K562 (cell line): ENCODE measurements around the gene RPP25. TPM values are rescaled to one million over a fixed set of nuclear protein-coding genes. Genes with fewer than 3 reads are reported as not detected.

Experiments
- ATAC-seq: fragments of 200-7000 bp; cut with Tn5 transposase; 3 replicates; pipeline ENCODE4 v1.9.1; 2020; ENCODE audit warnings: moderate library complexity
- BruUV-seq: library from RNA; stranded (reverse); fragments of 400-500 nt; replicated peaks from 2 replicates; lab custom pipeline; 2021; lab: Mats Ljungman, UMichigan
- CTCF ChIA-PET: fragments of 300-600 bp; formaldehyde crosslinking; extraction: SDS; loops from one replicate; lab custom pipeline; 2021; ENCODE audit warnings: low intra/inter-chr PET ratio; lab: Yijun Ruan, JAX
- POLR2A ChIA-PET: fragments of 300-600, 350-650 bp; sonication (Branson Sonifier 250); formaldehyde crosslinking; extraction: SDS; loops from one replicate; lab custom pipeline; 2021; ENCODE audit warnings: antibody characterized with exemption, inconsistent platforms; lab: Yijun Ruan, JAX
- DNase-seq, 4 experiments: peaks; one replicate each; pipeline versions ENCODE4 v3.0.0 to v3.0.0-alpha.2; 2011 to 2018; ENCODE audit warnings: low spot score in 3 of 4, mixed read lengths in 3 of 4; ENCODE audit errors: extremely low read depth in 1 of 4
- FAIRE-seq: peaks from 2 replicates; lab custom pipeline; 2011; peaks lifted over from hg19 to GRCh38; lab: Jason Lieb, UNC
- H2AFZ ChIP-seq: 2 replicates; pipeline ENCODE4 v1.6.0; 2011; ENCODE audit warnings: low read depth, low read length, control low read depth, inconsistent platforms
- H3K27ac ChIP-seq: fragments of 200-600 bp; 3 replicates; pipeline ENCODE4 v1.8.0; 2011; ENCODE audit warnings: low read depth, mild to moderate bottlenecking, control low read depth, inconsistent platforms, low read length, moderate library complexity, mixed read lengths; ENCODE audit errors: extremely low read depth
- H3K27me3 ChIP-seq, 2 experiments: fragments of 300-600 bp in 1 of 2; 2 replicates in 1 of 2; 3 replicates in 1 of 2; pipeline versions ENCODE4 v1.6.0 to v1.8.0; 2011; ENCODE audit warnings: inconsistent platforms in 2 of 2, low read length in 2 of 2, mild to moderate bottlenecking in 1 of 2, mixed read lengths in 1 of 2, moderate library complexity in 1 of 2; ENCODE audit not compliant: control insufficient read depth in 2 of 2, insufficient read depth in 2 of 2
- H3K36me3 ChIP-seq: fragments of 300-600 bp; 3 replicates; pipeline ENCODE4 v1.8.0; 2011; ENCODE audit warnings: mild to moderate bottlenecking, low read length, inconsistent platforms; ENCODE audit not compliant: control insufficient read depth, insufficient read depth
- H3K4me1 ChIP-seq, 2 experiments: fragments of 200-600 bp in 1 of 2; replicated peaks in 1 of 2; 2 replicates in 1 of 2; 3 replicates in 1 of 2; pipeline versions ENCODE4 v1.5.1 to v1.8.0; 2011; ENCODE audit warnings: inconsistent platforms in 2 of 2, low read length in 2 of 2, mild to moderate bottlenecking in 1 of 2, mixed read lengths in 1 of 2, moderate library complexity in 1 of 2; ENCODE audit not compliant: control insufficient read depth in 2 of 2, insufficient read depth in 2 of 2
- H3K4me2 ChIP-seq: 2 replicates; pipeline ENCODE4 v1.6.1; 2011; ENCODE audit warnings: low read length, control low read depth, inconsistent platforms, mixed read lengths; ENCODE audit not compliant: insufficient read depth
- H3K4me3 ChIP-seq: fragments of 200-600 bp; sonication (generic), shearing (Covaris generic); 2 replicates; pipeline ENCODE4 v1.5.1; 2016; ENCODE audit warnings: control low read depth, inconsistent platforms
- H3K79me2 ChIP-seq: fragments of 200-600 bp; 3 replicates; pipeline ENCODE4 v1.8.0; 2011; ENCODE audit warnings: low read length, inconsistent platforms; ENCODE audit not compliant: control insufficient read depth, insufficient read depth
- H3K9ac ChIP-seq, 2 experiments: 2 replicates each; pipeline versions ENCODE4 v1.6.0 to v1.6.1; 2011; ENCODE audit warnings: low read depth in 2 of 2, low read length in 2 of 2, control low read depth in 1 of 2, inconsistent platforms in 1 of 2, mild to moderate bottlenecking in 1 of 2, mixed read lengths in 1 of 2; ENCODE audit not compliant: insufficient read depth in 1 of 2
- H3K9me1 ChIP-seq: one replicate; pipeline ENCODE4 v1.6.0; 2011; ENCODE audit warnings: inconsistent platforms, mild to moderate bottlenecking, low read length, moderate library complexity; ENCODE audit not compliant: control insufficient read depth, insufficient read depth
- H3K9me3 ChIP-seq: replicated peaks from 2 replicates; pipeline ENCODE4 v1.5.1; 2011; ENCODE audit warnings: low read depth, low read length, inconsistent platforms; ENCODE audit not compliant: control insufficient read depth, insufficient read depth
- H4K20me1 ChIP-seq: replicated peaks from 2 replicates; pipeline ENCODE4 v1.6.1; 2011; ENCODE audit warnings: low read length, inconsistent platforms, mixed read lengths; ENCODE audit not compliant: control insufficient read depth, insufficient read depth
- DNMT1 ChIP-seq: fragments of 450-650 bp; IDR thresholded peaks from 2 replicates; pipeline ENCODE4 v1.6.1; 2016; ENCODE audit warnings: antibody characterized with exemption, mild to moderate bottlenecking
- GABPA ChIP-seq: fragments of 200-800 bp; sonication (Bioruptor generic); conservative IDR thresholded peaks from 2 replicates; pipeline ENCODE4 v1.6.1; 2016; ENCODE audit warnings: low read depth, missing genetic modification characterization, missing compliant biosample characterization
- HDAC2 ChIP-seq: fragments of 450-650 bp; IDR thresholded peaks from 2 replicates; pipeline ENCODE4 v1.6.1; 2016; ENCODE audit warnings: mild to moderate bottlenecking
- HDGF ChIP-seq: fragments of 450-650 bp; IDR thresholded peaks from 2 replicates; pipeline ENCODE4 v1.6.1; 2016
- KAT7 ChIP-seq: sonication (generic); formaldehyde crosslinking; IDR thresholded peaks from 2 replicates; pipeline ENCODE4 v1.8.0; 2022; ENCODE audit warnings: missing genetic modification reagents, mild to moderate bottlenecking, borderline replicate concordance
- NR2C1 ChIP-seq, 2 experiments: fragments of 450-650 bp; IDR thresholded peaks; 2 replicates each; pipeline ENCODE4 v1.6.1; 2017; ENCODE audit warnings: mild to moderate bottlenecking in 2 of 2, antibody characterized with exemption in 1 of 2, inconsistent platforms in 1 of 2, missing compliant biosample characterization in 1 of 2, missing genetic modification characterization in 1 of 2
- SOX6 ChIP-seq: fragments of 450-650 bp; IDR thresholded peaks from 2 replicates; pipeline ENCODE4 v1.6.1; 2014; ENCODE audit warnings: mild to moderate bottlenecking
- TFAM ChIP-seq: fragments of 250-450 bp; sonication (Bioruptor Pico); conservative IDR thresholded peaks from 2 replicates; pipeline ENCODE4 v1.5.0; 2021; ENCODE audit warnings: mild to moderate bottlenecking, moderate library complexity
- ZNF507 ChIP-seq: conservative IDR thresholded peaks from 2 replicates; pipeline ENCODE4 v1.6.1; 2017; ENCODE audit warnings: missing genetic modification characterization, missing compliant biosample characterization
- WGBS: fragments of 100-300 bp; shearing (Covaris generic); methylation state at CpG from one replicate; pipeline ENCODE4 v1.1.6; 2016; ENCODE audit warnings: low coverage, mixed read lengths; ENCODE audit not compliant: insufficient coverage; ENCODE audit errors: missing lambda C conversion rate; 5-methylcytosine and 5-hydroxymethylcytosine counted together
- in situ Hi-C: fragments of 300-500 bp; cut with MboI; formaldehyde crosslinking; loops from 4 replicates; pipeline ENCODE4 v1.15.0; 2018; ENCODE audit warnings: inconsistent platforms, mixed read lengths
- intact Hi-C: fragments of 100-400 bp; cut with micrococcal nuclease; formaldehyde crosslinking; loops from 2 replicates; pipeline ENCODE4 v1.14.2; 2022
- polyA plus RNA-seq, 8 experiments: library from polyadenylated mRNA; depleted of rRNA in 4 of 8; stranded (reverse) in 5 of 8; unstranded in 3 of 8; fragments of >200 nt; fragmentation: Nextera tagmentation in 2 of 8; fragmentation: Illumina TruSeq in 1 of 8; extraction: Ambion mirVana in 2 of 8; extraction: Trizol in 1 of 8; gene quantifications; 2 replicates each; pipeline versions ENCODE4 v1.2.1 to v1.2.3, GENCODE V29; 2011 to 2014; ENCODE audit warnings: inconsistent platforms in 1 of 8, missing spikeins in 1 of 8
- total RNA-seq, 7 experiments: library from RNA; depleted of rRNA in 6 of 7; stranded (reverse); fragments of >200 nt in 6 of 7; fragmentation: Illumina TruSeq in 2 of 7; extraction: Trizol in 2 of 7; gene quantifications; 2 replicates each; pipeline versions ENCODE4 v1.2.1 to v1.2.3, GENCODE V29; 2011 to 2021; ENCODE audit warnings: low replicate concordance in 1 of 7
- TF ChIP-seq, protein P1 (sequence below): fragments of 250-450 bp; sonication (Bioruptor Pico); IDR thresholded peaks from 2 replicates; pipeline ENCODE4 v1.5.0; 2021
- TF ChIP-seq, protein P2 (sequence below): sonication (generic); formaldehyde crosslinking; IDR thresholded peaks from 2 replicates; pipeline ENCODE4 v1.8.0; 2023; ENCODE audit warnings: mild to moderate bottlenecking, missing genetic modification reagents
- TF ChIP-seq, protein P3 (sequence below), 2 experiments: fragments of 200-800 bp in 1 of 2; sonication (Bioruptor generic) in 1 of 2; sonication (generic) in 1 of 2; formaldehyde crosslinking in 1 of 2; IDR thresholded peaks in 1 of 2; conservative IDR thresholded peaks in 1 of 2; 2 replicates each; pipeline versions ENCODE4 v1.5.0 to v1.6.1; 2016 to 2020; ENCODE audit warnings: missing compliant biosample characterization in 1 of 2, missing genetic modification characterization in 1 of 2, missing genetic modification reagents in 1 of 2
- TF ChIP-seq, protein P4 (sequence below), 2 experiments: fragments of 450-650 bp; IDR thresholded peaks; 2 replicates each; pipeline ENCODE4 v1.6.1; 2016

Gene RPP25
- total and polyA plus RNA-seq, 9 of the 15 experiments (the other 6 are each of a cell fraction or from before 2014, with no cell fraction given): 1.1 to 12.3 (median 5.6) TPM

DNA sequence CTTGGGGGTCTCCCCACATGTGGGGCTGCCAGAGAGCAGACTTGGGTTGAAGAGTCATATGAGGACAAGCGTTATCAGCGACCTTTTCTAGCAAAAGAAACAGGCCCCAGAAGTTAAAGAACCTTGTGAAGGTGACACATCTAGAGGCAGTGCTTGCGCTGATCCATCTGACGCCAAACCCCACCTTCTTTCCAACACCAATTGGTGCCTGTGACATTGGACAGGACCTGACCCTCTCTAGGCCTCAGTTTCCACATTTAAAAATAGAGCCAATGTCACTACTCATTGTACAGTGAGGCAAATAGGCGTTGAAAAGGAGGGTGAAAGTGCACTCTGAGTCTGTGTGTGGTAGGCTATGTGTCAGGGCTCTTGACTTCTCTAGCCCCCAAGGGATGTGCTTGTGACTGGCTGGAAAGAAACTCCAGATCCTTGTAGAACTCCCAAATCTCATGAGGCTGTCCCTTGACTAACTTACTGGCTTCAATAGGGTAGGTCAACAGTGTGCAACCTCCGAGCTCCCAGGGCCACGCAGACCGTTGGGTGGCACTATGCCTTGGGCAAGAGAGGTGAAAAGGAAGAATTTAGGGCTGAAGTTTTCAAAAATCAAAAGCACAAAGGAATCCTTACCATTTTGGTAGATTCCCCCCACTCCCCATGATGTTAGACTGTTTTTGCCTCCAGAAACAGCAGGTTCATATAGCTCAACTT lies 49.3 kb downstream of the RPP25 start:
- peak overlapping the region; percentile 89 for H3K27ac ChIP-seq
- H3K36me3 ChIP-seq: peaks cover 37% of the 10 kb centered on the region
- ATAC-seq (peak; percentile 48), DNase-seq (peak in 2 of 4 experiments; percentile 30 to 50), FAIRE-seq (peak; percentile 74)
- H4K20me1 ChIP-seq: no peaks in the 10 kb centered on the region
- intact Hi-C loops: loop anchor here (2.0 to 5.0 kb wide), 2 partner anchors 43 to 80 kb away; no protein-coding TSS in a partner anchor
- WGBS: 38% methylated on average over 8 of the region's 8 CpGs
- in situ Hi-C loops: no loop called here
- peak overlapping the region; percentile 87 to 92 for H3K9ac ChIP-seq
- BruUV-seq: TSS peak; percentile 90
- POLR2A ChIA-PET: interaction anchor here (0.7 to 3.8 kb wide), 16 partner anchors 10 to 718 kb away, joined by 3 to 29 read pairs (median 4); partner anchors contain the start of genes COX5A, MPI, SNUPN and ULK3
- H3K9me1 ChIP-seq: no peaks in the 10 kb centered on the region
- peaks cover 23% of the 10 kb centered on the region for H3K79me2 ChIP-seq
- peak overlapping the region; percentile 94 for H3K4me2 ChIP-seq
- H2AFZ ChIP-seq: peak overlapping the region; percentile 98
- H3K4me3 ChIP-seq: peak overlapping the region; percentile 95
- no peaks in the 10 kb centered on the region for H3K9me3 ChIP-seq
- H3K4me1 ChIP-seq: peaks cover 11 to 14% of the 10 kb centered on the region in 2 experiments; a peak in 4 of 5 replicates
- CTCF ChIA-PET: no interaction called here
- H3K27me3 ChIP-seq: no peaks in the 10 kb centered on the region
- TF ChIP-seq SOX6: no peak
- TF ChIP-seq HDGF: 0 out of 2 replicates have a peak, but pooled peaks have one; percentile 55
- TF ChIP-seq, protein P1, sequence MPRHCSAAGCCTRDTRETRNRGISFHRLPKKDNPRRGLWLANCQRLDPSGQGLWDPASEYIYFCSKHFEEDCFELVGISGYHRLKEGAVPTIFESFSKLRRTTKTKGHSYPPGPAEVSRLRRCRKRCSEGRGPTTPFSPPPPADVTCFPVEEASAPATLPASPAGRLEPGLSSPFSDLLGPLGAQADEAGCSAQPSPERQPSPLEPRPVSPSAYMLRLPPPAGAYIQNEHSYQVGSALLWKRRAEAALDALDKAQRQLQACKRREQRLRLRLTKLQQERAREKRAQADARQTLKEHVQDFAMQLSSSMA (CRISPR knock-in tag): no peak
- TF ChIP-seq KAT7 (CRISPR knock-in tag): peak; percentile 72; the same call in 1 of the 2 replicates
- TF ChIP-seq, protein P2, sequence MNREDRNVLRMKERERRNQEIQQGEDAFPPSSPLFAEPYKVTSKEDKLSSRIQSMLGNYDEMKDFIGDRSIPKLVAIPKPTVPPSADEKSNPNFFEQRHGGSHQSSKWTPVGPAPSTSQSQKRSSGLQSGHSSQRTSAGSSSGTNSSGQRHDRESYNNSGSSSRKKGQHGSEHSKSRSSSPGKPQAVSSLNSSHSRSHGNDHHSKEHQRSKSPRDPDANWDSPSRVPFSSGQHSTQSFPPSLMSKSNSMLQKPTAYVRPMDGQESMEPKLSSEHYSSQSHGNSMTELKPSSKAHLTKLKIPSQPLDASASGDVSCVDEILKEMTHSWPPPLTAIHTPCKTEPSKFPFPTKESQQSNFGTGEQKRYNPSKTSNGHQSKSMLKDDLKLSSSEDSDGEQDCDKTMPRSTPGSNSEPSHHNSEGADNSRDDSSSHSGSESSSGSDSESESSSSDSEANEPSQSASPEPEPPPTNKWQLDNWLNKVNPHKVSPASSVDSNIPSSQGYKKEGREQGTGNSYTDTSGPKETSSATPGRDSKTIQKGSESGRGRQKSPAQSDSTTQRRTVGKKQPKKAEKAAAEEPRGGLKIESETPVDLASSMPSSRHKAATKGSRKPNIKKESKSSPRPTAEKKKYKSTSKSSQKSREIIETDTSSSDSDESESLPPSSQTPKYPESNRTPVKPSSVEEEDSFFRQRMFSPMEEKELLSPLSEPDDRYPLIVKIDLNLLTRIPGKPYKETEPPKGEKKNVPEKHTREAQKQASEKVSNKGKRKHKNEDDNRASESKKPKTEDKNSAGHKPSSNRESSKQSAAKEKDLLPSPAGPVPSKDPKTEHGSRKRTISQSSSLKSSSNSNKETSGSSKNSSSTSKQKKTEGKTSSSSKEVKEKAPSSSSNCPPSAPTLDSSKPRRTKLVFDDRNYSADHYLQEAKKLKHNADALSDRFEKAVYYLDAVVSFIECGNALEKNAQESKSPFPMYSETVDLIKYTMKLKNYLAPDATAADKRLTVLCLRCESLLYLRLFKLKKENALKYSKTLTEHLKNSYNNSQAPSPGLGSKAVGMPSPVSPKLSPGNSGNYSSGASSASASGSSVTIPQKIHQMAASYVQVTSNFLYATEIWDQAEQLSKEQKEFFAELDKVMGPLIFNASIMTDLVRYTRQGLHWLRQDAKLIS (CRISPR knock-in tag): 0 out of 2 replicates have a peak, but pooled peaks have one; percentile 51
- TF ChIP-seq, protein P3, sequence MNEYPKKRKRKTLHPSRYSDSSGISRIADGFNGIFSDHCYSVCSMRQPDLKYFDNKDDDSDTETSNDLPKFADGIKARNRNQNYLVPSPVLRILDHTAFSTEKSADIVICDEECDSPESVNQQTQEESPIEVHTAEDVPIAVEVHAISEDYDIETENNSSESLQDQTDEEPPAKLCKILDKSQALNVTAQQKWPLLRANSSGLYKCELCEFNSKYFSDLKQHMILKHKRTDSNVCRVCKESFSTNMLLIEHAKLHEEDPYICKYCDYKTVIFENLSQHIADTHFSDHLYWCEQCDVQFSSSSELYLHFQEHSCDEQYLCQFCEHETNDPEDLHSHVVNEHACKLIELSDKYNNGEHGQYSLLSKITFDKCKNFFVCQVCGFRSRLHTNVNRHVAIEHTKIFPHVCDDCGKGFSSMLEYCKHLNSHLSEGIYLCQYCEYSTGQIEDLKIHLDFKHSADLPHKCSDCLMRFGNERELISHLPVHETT (CRISPR knock-in tag; conservative IDR thresholded peaks at IDR 0.05 in 1 of 2, IDR thresholded peaks at IDR 0.05 in 1 of 2): 0 out of 4 replicates have a peak, but pooled peaks of 1 of the 2 experiments have one; percentile 49
- 0 out of 2 replicates have a peak, but pooled peaks have one; percentile 20 for TF ChIP-seq HDAC2
- no peak for TF ChIP-seq DNMT1
- no peak for TF ChIP-seq TFAM
- TF ChIP-seq ZNF507: no peak
- 0 out of 2 replicates have a peak, but pooled peaks have one; percentile 14 for TF ChIP-seq NR2C1 (IDR thresholded peaks at IDR 0.05)
- 0 out of 2 replicates have a peak, but pooled peaks have one; percentile 5 for TF ChIP-seq NR2C1 (tag; IDR thresholded peaks at IDR 0.05)
- 0 out of 2 replicates have a peak, but pooled peaks have one; percentile 5 for TF ChIP-seq GABPA (tag)
- TF ChIP-seq, protein P4, sequence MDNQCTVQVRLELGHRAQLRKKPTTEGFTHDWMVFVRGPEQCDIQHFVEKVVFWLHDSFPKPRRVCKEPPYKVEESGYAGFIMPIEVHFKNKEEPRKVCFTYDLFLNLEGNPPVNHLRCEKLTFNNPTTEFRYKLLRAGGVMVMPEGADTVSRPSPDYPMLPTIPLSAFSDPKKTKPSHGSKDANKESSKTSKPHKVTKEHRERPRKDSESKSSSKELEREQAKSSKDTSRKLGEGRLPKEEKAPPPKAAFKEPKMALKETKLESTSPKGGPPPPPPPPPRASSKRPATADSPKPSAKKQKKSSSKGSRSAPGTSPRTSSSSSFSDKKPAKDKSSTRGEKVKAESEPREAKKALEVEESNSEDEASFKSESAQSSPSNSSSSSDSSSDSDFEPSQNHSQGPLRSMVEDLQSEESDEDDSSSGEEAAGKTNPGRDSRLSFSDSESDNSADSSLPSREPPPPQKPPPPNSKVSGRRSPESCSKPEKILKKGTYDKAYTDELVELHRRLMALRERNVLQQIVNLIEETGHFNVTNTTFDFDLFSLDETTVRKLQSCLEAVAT (IDR thresholded peaks at IDR 0.05): no peak
